ENCODE measurements around the gene MRPL39. TPM values are rescaled to one million over a fixed set of nuclear protein-coding genes. Genes with fewer than 3 reads are reported as not detected.

The MRPL39 gene
- total RNA-seq, 4 donors from 2014 or later, result 12.5 to 30.5 (median 28.1) TPM

GRCh38 chr21:25619198-25619597 lies 11.9 kb upstream of the MRPL39 start:
- 78 to 86% methylated on average over 2 of the region's 2 CpGs for WGBS, 2 donors
- no peak for DNase-seq
- Histone ChIP-seq H3K4me3 (no peak overlapping the region), H3K27me3 (no peaks in the 10 kb centered on the region), H3K4me1 (no peaks in the 10 kb centered on the region), H3K27ac (no peak overlapping the region), H3K9me3 (no peaks in the 10 kb centered on the region), H3K36me3 (no peaks in the 10 kb centered on the region)
- intact Hi-C loops (cut with DNase I), result no loop called here
- no peak for TF ChIP-seq CTCF (IDR thresholded peaks at IDR 0.05)

- DNase-seq, result no peak
- Histone ChIP-seq H3K27ac (no peak overlapping the region), H3K4me1 (no peaks in the 10 kb centered on the region), H3K36me3 (no peaks in the 10 kb centered on the region), H3K27me3 (no peaks in the 10 kb centered on the region), H3K9me3 (no peaks in the 10 kb centered on the region), H3K4me3 (no peak overlapping the region)
- WGBS, 2 donors, result 63 to 65% methylated on average over 3 of the region's 3 CpGs
- no peak for TF ChIP-seq POLR2A (IDR thresholded peaks at IDR 0.05)
- TF ChIP-seq CTCF (IDR thresholded peaks at IDR 0.05), result no peak
- intact Hi-C loops (cut with DNase I), result no loop called here
Measured at GRCh38 chr21:25615880-25616279, 8.6 kb upstream of the MRPL39 start.

- H3K9me3 ChIP-seq, result no peaks in the 10 kb centered on the region
- H3K4me1 ChIP-seq, result no peaks in the 10 kb centered on the region
- no peaks in the 10 kb centered on the region for H3K27me3 ChIP-seq
- TF ChIP-seq CTCF (IDR thresholded peaks at IDR 0.05), result no peak
- TF ChIP-seq POLR2A (IDR thresholded peaks at IDR 0.05), result no peak
- no peak overlapping the region for H3K27ac ChIP-seq
- intact Hi-C loops (cut with DNase I), result no loop called here
- 70 to 100% methylated on average over 1 of the region's 1 CpG for WGBS, 2 donors
- no peak for DNase-seq
- H3K4me3 ChIP-seq, result no peak overlapping the region
- H3K36me3 ChIP-seq, result no peaks in the 10 kb centered on the region
Measured at GRCh38 chr21:25614441-25614840, 7.2 kb upstream of the MRPL39 start.

GRCh38 chr21:25608044-25608737 lies 910 bp upstream of the MRPL39 start:
- DNase-seq, result peak; percentile 30
- Histone ChIP-seq H3K4me1 (peaks cover 12 to 42% (median 18%) of the 10 kb centered on the region in 3 donors), H3K27ac (peak overlapping the region in 3 of 4 donors; percentile 85 to 92 (median 91)), H3K36me3 (peaks cover 0 to 30% (median 0%) of the 10 kb centered on the region in 3 donors), H3K4me3 (peak overlapping the region; percentile 81 to 97 (median 90)), H3K27me3 (no peaks in the 10 kb centered on the region), H3K9me3 (no peaks in the 10 kb centered on the region)
- intact Hi-C loops (cut with DNase I), result loop anchor here (5.0 kb wide), 1 partner anchor 99 kb away; no protein-coding TSS in a partner anchor
- WGBS, 2 donors, result 5 to 8% methylated on average over 13 to 18 of the region's 18 CpGs
- peak; percentile 90 to 95 (median 93) for TF ChIP-seq CTCF (IDR thresholded peaks at IDR 0.05)
- TF ChIP-seq POLR2A (IDR thresholded peaks at IDR 0.05), result no peak

GRCh38 chr21:25589887-25590286 lies 17.4 kb downstream of the MRPL39 start:
- Histone ChIP-seq H3K4me3 (no peak overlapping the region), H3K27ac (no peak overlapping the region), H3K36me3 (peaks cover 0 to 94% (median 4%) of the 10 kb centered on the region in 3 donors), H3K27me3 (no peaks in the 10 kb centered on the region), H3K9me3 (no peaks in the 10 kb centered on the region), H3K4me1 (no peaks in the 10 kb centered on the region)
- DNase-seq, result no peak
- intact Hi-C loops (cut with DNase I), result no loop called here
- WGBS, 2 donors, result 80 to 100% methylated on average over 1 of the region's 1 CpG
- TF ChIP-seq POLR2A (IDR thresholded peaks at IDR 0.05) (no peak), CTCF (IDR thresholded peaks at IDR 0.05) (no peak)
